HepG2 (cell line): ENCODE results near the gene LRIG1. TPM values are rescaled to one million over a fixed set of nuclear protein-coding genes. Genes with fewer than 3 reads are reported as not detected.

ENCODE experiments used
- ATAC-seq: fragments of 200-7000 bp; cut with Tn5 transposase; 3 replicates; pipeline ENCODE4 v1.9.1; 2020; ENCODE audit warnings: mild to moderate bottlenecking, moderate library complexity
- BruUV-seq: library from RNA; stranded (reverse); fragments of 400-500 nt; replicated peaks from 2 replicates; lab custom pipeline; 2021; lab: Mats Ljungman, UMichigan
- CTCF ChIA-PET: fragments of 300-600 bp; formaldehyde crosslinking; extraction: SDS; loops from one replicate; lab custom pipeline; 2021; ENCODE audit warnings: low total read pairs, inconsistent platforms, low intra/inter-chr PET ratio; lab: Yijun Ruan, JAX
- POLR2A ChIA-PET: fragments of 350-600 bp; sonication (Branson Sonifier 250); formaldehyde crosslinking; loops from one replicate; lab custom pipeline; 2020; ENCODE audit warnings: antibody characterized with exemption, inconsistent platforms; lab: Yijun Ruan, JAX
- DNase-seq: peaks from one replicate; pipeline ENCODE4 v3.0.0-alpha.2; 2015; ENCODE audit warnings: low spot score
- FAIRE-seq: peaks from 3 replicates; lab custom pipeline; 2011; peaks lifted over from hg19 to GRCh38; lab: Jason Lieb, UNC
- H2AFZ ChIP-seq: one replicate; pipeline ENCODE4 v1.6.1; 2011; ENCODE audit warnings: low read length, inconsistent platforms
- H3K27ac ChIP-seq: fragments of 300-600 bp; 3 replicates; pipeline ENCODE4 v1.8.0; 2011; ENCODE audit warnings: mixed run types, mild to moderate bottlenecking, mixed read lengths, low read length, inconsistent platforms; ENCODE audit not compliant: insufficient read depth; ENCODE audit errors: extremely low read length
- H3K27me3 ChIP-seq, 2 experiments: fragments of 200-600 bp in 1 of 2; 2 replicates in 1 of 2; 3 replicates in 1 of 2; pipeline versions ENCODE4 v1.6.0 to v1.8.0; 2011; ENCODE audit warnings: low read length in 2 of 2, mild to moderate bottlenecking in 2 of 2, moderate library complexity in 2 of 2, inconsistent platforms in 1 of 2; ENCODE audit not compliant: insufficient read depth in 2 of 2, control insufficient read depth in 1 of 2
- H3K36me3 ChIP-seq, 2 experiments: fragments of 200-600 bp in 1 of 2; replicated peaks in 1 of 2; 2 replicates in 1 of 2; 3 replicates in 1 of 2; pipeline versions ENCODE4 v1.5.1 to v1.8.0; 2011; ENCODE audit warnings: low read length in 2 of 2, inconsistent platforms in 1 of 2; ENCODE audit not compliant: insufficient read depth in 2 of 2, control insufficient read depth in 1 of 2
- H3K4me1 ChIP-seq: 2 replicates; pipeline ENCODE4 v1.5.1; 2012; ENCODE audit warnings: low read length, inconsistent platforms; ENCODE audit not compliant: insufficient read depth
- H3K4me2 ChIP-seq: 2 replicates; pipeline ENCODE4 v1.6.0; 2011; ENCODE audit warnings: low read depth, low read length, inconsistent platforms
- H3K4me3 ChIP-seq, 3 experiments: fragments of 200-600 bp in 1 of 3; sonication (generic), shearing (Covaris generic) in 1 of 3; replicated peaks in 1 of 3; 2 replicates each; pipeline ENCODE4 v1.5.1; 2011 to 2016; ENCODE audit warnings: low read length in 3 of 3, inconsistent platforms in 2 of 3, low read depth in 2 of 3, mild to moderate bottlenecking in 2 of 3, control low read depth in 1 of 3, mixed read lengths in 1 of 3; ENCODE audit not compliant: insufficient read depth in 1 of 3
- H3K79me2 ChIP-seq: one replicate; pipeline ENCODE4 v1.6.1; 2011; ENCODE audit warnings: low read length, inconsistent platforms; ENCODE audit not compliant: insufficient read depth
- H3K9ac ChIP-seq: 2 replicates; pipeline ENCODE4 v1.6.0; 2011; ENCODE audit warnings: mild to moderate bottlenecking, low read depth, low read length, inconsistent platforms; ENCODE audit not compliant: insufficient read depth
- H3K9me3 ChIP-seq: 2 replicates; pipeline ENCODE4 v1.5.1; 2012; ENCODE audit warnings: mild to moderate bottlenecking, low read length
- H4K20me1 ChIP-seq: 2 replicates; pipeline ENCODE4 v1.6.0; 2011; ENCODE audit warnings: inconsistent platforms, mild to moderate bottlenecking, low read length, moderate library complexity; ENCODE audit not compliant: insufficient read depth
- DDIT3 ChIP-seq: sonication (generic); formaldehyde crosslinking; IDR thresholded peaks from 2 replicates; pipeline ENCODE4 v1.4.0; 2020; ENCODE audit warnings: mild to moderate bottlenecking, missing genetic modification reagents
- DPF2 ChIP-seq: sonication (generic); formaldehyde crosslinking; IDR thresholded peaks from 2 replicates; pipeline ENCODE4 v1.4.0; 2020; ENCODE audit warnings: mild to moderate bottlenecking, low read depth, missing genetic modification reagents, borderline replicate concordance
- RELA ChIP-seq: sonication (generic); formaldehyde crosslinking; IDR thresholded peaks from 2 replicates; pipeline ENCODE4 v1.4.0; 2020; ENCODE audit warnings: missing genetic modification reagents
- SNAPC4 ChIP-seq: sonication (generic); formaldehyde crosslinking; IDR thresholded peaks from 2 replicates; pipeline ENCODE4 v1.4.0; 2020; ENCODE audit warnings: mild to moderate bottlenecking, missing genetic modification reagents
- ZIK1 ChIP-seq: sonication (generic); formaldehyde crosslinking; IDR thresholded peaks from 2 replicates; pipeline ENCODE4 v1.5.0; 2020; ENCODE audit warnings: mild to moderate bottlenecking, low read depth, missing genetic modification reagents, borderline replicate concordance
- ZNF639 ChIP-seq: conservative IDR thresholded peaks from 2 replicates; pipeline ENCODE4 v1.6.1; 2018; ENCODE audit warnings: missing genetic modification reagents
- ZNF713 ChIP-seq: sonication (generic); formaldehyde crosslinking; IDR thresholded peaks from 2 replicates; pipeline ENCODE4 v1.4.0; 2020; ENCODE audit warnings: mild to moderate bottlenecking, missing genetic modification reagents
- WGBS: methylation state at CpG from one replicate; pipeline ENCODE4 v1.1.6; 2017; ENCODE audit warnings: low lambda C conversion rate; 5-methylcytosine and 5-hydroxymethylcytosine counted together
- in situ Hi-C: cut with HindIII; loops from 2 replicates; pipeline ENCODE4 v1.10.0; 2017; ENCODE audit warnings: low pct_unique_long_range_greater_than_20kb; ENCODE audit not compliant: extremely low pct_ligation_motif_present
- intact Hi-C: fragments of 100-400 bp; cut with micrococcal nuclease; formaldehyde crosslinking; loops from one replicate; pipeline ENCODE4 v1.10.0; 2022; ENCODE audit not compliant: unreplicated experiment
- polyA plus RNA-seq, 8 experiments: library from polyadenylated mRNA; depleted of rRNA in 3 of 8; stranded (reverse) in 7 of 8; unstranded in 1 of 8; fragments of >200 nt; fragmentation: Illumina TruSeq in 4 of 8; extraction: Trizol in 4 of 8; gene quantifications; 2 replicates each; pipeline versions ENCODE4 v1.2.1 to v1.2.3, GENCODE V29; 2011 to 2016; ENCODE audit warnings: low read depth in 4 of 8, missing spikeins in 1 of 8, mixed read lengths in 1 of 8; ENCODE audit not compliant: insufficient read depth in 1 of 8
- total RNA-seq, 5 experiments: library from RNA; depleted of rRNA; stranded (reverse); fragments of >200 nt; fragmentation: Illumina TruSeq; extraction: Trizol; gene quantifications; 2 replicates each; pipeline ENCODE4 v1.2.3, GENCODE V29; 2016; ENCODE audit warnings: low read depth in 1 of 5
- TF ChIP-seq, protein P1 (sequence below): sonication (generic); formaldehyde crosslinking; conservative IDR thresholded peaks from 2 replicates; pipeline ENCODE4 v1.4.0; 2020; ENCODE audit warnings: mild to moderate bottlenecking, missing genetic modification reagents, moderate library complexity
- TF ChIP-seq, protein P2 (sequence below): sonication (generic); formaldehyde crosslinking; IDR thresholded peaks from 2 replicates; pipeline ENCODE4 v1.9.0; 2021; ENCODE audit warnings: missing genetic modification reagents, borderline replicate concordance

Gene LRIG1
- total and polyA plus RNA-seq, 2 of the 13 experiments (the other 11 are each of a cell fraction or from before 2014, with no cell fraction given) = 17.8 to 24.8 TPM

- TF ChIP-seq RELA (CRISPR knock-in tag) (no peak), SNAPC4 (CRISPR knock-in tag) (no peak), ZNF713 (CRISPR knock-in tag) (no peak), ZNF639 (CRISPR knock-in tag) (no peak), DDIT3 (CRISPR knock-in tag) (no peak), ZIK1 (CRISPR knock-in tag) (no peak)
- TF ChIP-seq, all 625 proteins: peak for 0
These were observed 134.1 kb downstream of the LRIG1 start (continued) for GRCh38 chr3:66366747-66367146.

- no peak overlapping the region for H2AFZ ChIP-seq
- H3K9me3 ChIP-seq = no peaks in the 10 kb centered on the region
- FAIRE-seq = no peak
- H3K9ac ChIP-seq = no peak overlapping the region
- 94% methylated on average over 5 of the region's 5 CpGs for WGBS
- POLR2A ChIA-PET = no interaction called here
- CTCF ChIA-PET = no interaction called here
- intact Hi-C loops = no loop called here
- no TSS peak for BruUV-seq
- no peaks in the 10 kb centered on the region for H3K27me3 ChIP-seq
- 0 out of 5 replicates have a peak, but pooled peaks cover 0 to under 1% of the 10 kb centered on the region in 2 experiments for H3K36me3 ChIP-seq
- H3K27ac ChIP-seq = no peak overlapping the region
- no peak overlapping the region for H3K4me3 ChIP-seq
- no peaks in the 10 kb centered on the region for H4K20me1 ChIP-seq
- no peak for ATAC-seq
- peaks cover 11% of the 10 kb centered on the region for H3K4me1 ChIP-seq
- no peak for DNase-seq
- no peak overlapping the region for H3K4me2 ChIP-seq
- H3K79me2 ChIP-seq = no peaks in the 10 kb centered on the region
- in situ Hi-C loops = no loop called here
- TF ChIP-seq, protein P1, sequence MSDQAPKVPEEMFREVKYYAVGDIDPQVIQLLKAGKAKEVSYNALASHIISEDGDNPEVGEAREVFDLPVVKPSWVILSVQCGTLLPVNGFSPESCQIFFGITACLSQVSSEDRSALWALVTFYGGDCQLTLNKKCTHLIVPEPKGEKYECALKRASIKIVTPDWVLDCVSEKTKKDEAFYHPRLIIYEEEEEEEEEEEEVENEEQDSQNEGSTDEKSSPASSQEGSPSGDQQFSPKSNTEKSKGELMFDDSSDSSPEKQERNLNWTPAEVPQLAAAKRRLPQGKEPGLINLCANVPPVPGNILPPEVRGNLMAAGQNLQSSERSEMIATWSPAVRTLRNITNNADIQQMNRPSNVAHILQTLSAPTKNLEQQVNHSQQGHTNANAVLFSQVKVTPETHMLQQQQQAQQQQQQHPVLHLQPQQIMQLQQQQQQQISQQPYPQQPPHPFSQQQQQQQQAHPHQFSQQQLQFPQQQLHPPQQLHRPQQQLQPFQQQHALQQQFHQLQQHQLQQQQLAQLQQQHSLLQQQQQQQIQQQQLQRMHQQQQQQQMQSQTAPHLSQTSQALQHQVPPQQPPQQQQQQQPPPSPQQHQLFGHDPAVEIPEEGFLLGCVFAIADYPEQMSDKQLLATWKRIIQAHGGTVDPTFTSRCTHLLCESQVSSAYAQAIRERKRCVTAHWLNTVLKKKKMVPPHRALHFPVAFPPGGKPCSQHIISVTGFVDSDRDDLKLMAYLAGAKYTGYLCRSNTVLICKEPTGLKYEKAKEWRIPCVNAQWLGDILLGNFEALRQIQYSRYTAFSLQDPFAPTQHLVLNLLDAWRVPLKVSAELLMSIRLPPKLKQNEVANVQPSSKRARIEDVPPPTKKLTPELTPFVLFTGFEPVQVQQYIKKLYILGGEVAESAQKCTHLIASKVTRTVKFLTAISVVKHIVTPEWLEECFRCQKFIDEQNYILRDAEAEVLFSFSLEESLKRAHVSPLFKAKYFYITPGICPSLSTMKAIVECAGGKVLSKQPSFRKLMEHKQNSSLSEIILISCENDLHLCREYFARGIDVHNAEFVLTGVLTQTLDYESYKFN = no peak
- TF ChIP-seq, protein P2, sequence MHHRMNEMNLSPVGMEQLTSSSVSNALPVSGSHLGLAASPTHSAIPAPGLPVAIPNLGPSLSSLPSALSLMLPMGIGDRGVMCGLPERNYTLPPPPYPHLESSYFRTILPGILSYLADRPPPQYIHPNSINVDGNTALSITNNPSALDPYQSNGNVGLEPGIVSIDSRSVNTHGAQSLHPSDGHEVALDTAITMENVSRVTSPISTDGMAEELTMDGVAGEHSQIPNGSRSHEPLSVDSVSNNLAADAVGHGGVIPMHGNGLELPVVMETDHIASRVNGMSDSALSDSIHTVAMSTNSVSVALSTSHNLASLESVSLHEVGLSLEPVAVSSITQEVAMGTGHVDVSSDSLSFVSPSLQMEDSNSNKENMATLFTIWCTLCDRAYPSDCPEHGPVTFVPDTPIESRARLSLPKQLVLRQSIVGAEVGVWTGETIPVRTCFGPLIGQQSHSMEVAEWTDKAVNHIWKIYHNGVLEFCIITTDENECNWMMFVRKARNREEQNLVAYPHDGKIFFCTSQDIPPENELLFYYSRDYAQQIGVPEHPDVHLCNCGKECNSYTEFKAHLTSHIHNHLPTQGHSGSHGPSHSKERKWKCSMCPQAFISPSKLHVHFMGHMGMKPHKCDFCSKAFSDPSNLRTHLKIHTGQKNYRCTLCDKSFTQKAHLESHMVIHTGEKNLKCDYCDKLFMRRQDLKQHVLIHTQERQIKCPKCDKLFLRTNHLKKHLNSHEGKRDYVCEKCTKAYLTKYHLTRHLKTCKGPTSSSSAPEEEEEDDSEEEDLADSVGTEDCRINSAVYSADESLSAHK = no peak
- no peak for TF ChIP-seq DPF2 (CRISPR knock-in tag)
These were observed 135.7 kb downstream of the LRIG1 start for GRCh38 chr3:66365080-66365479.
